K562 (cell line): Measurements from ENCODE around the gene ZBTB42. TPM values are rescaled to one million over a fixed set of nuclear protein-coding genes. Genes with fewer than 3 reads are reported as not detected.
A peak's percentile ranks its signal among the peaks of the same experiment; 100 is the strongest.

ENCODE experiments used
- ATAC-seq: fragments of 200-7000 bp; cut with Tn5 transposase; 3 replicates; pipeline ENCODE4 v1.9.1; 2020; ENCODE audit warnings: moderate library complexity
- BruUV-seq: library from RNA; stranded (reverse); fragments of 400-500 nt; replicated peaks from 2 replicates; lab custom pipeline; 2021; lab: Mats Ljungman, UMichigan
- CTCF ChIA-PET: fragments of 300-600 bp; formaldehyde crosslinking; extraction: SDS; loops from one replicate; lab custom pipeline; 2021; ENCODE audit warnings: low intra/inter-chr PET ratio; lab: Yijun Ruan, JAX
- POLR2A ChIA-PET: fragments of 300-600, 350-650 bp; sonication (Branson Sonifier 250); formaldehyde crosslinking; extraction: SDS; loops from one replicate; lab custom pipeline; 2021; ENCODE audit warnings: antibody characterized with exemption, inconsistent platforms; lab: Yijun Ruan, JAX
- DNase-seq, 4 experiments: peaks; one replicate each; pipeline versions ENCODE4 v3.0.0 to v3.0.0-alpha.2; 2011 to 2018; ENCODE audit warnings: low spot score in 3 of 4, mixed read lengths in 3 of 4; ENCODE audit errors: extremely low read depth in 1 of 4
- FAIRE-seq: peaks from 2 replicates; lab custom pipeline; 2011; peaks lifted over from hg19 to GRCh38; lab: Jason Lieb, UNC
- H2AFZ ChIP-seq: 2 replicates; pipeline ENCODE4 v1.6.0; 2011; ENCODE audit warnings: low read depth, low read length, control low read depth, inconsistent platforms
- H3K27ac ChIP-seq: fragments of 200-600 bp; 3 replicates; pipeline ENCODE4 v1.8.0; 2011; ENCODE audit warnings: low read depth, mild to moderate bottlenecking, control low read depth, inconsistent platforms, low read length, moderate library complexity, mixed read lengths; ENCODE audit errors: extremely low read depth
- H3K27me3 ChIP-seq, 2 experiments: fragments of 300-600 bp in 1 of 2; 2 replicates in 1 of 2; 3 replicates in 1 of 2; pipeline versions ENCODE4 v1.6.0 to v1.8.0; 2011; ENCODE audit warnings: inconsistent platforms in 2 of 2, low read length in 2 of 2, mild to moderate bottlenecking in 1 of 2, mixed read lengths in 1 of 2, moderate library complexity in 1 of 2; ENCODE audit not compliant: control insufficient read depth in 2 of 2, insufficient read depth in 2 of 2
- H3K36me3 ChIP-seq: fragments of 300-600 bp; 3 replicates; pipeline ENCODE4 v1.8.0; 2011; ENCODE audit warnings: mild to moderate bottlenecking, low read length, inconsistent platforms; ENCODE audit not compliant: control insufficient read depth, insufficient read depth
- H3K4me1 ChIP-seq, 2 experiments: fragments of 200-600 bp in 1 of 2; replicated peaks in 1 of 2; 2 replicates in 1 of 2; 3 replicates in 1 of 2; pipeline versions ENCODE4 v1.5.1 to v1.8.0; 2011; ENCODE audit warnings: inconsistent platforms in 2 of 2, low read length in 2 of 2, mild to moderate bottlenecking in 1 of 2, mixed read lengths in 1 of 2, moderate library complexity in 1 of 2; ENCODE audit not compliant: control insufficient read depth in 2 of 2, insufficient read depth in 2 of 2
- H3K4me2 ChIP-seq: 2 replicates; pipeline ENCODE4 v1.6.1; 2011; ENCODE audit warnings: low read length, control low read depth, inconsistent platforms, mixed read lengths; ENCODE audit not compliant: insufficient read depth
- H3K4me3 ChIP-seq: fragments of 200-600 bp; sonication (generic), shearing (Covaris generic); 2 replicates; pipeline ENCODE4 v1.5.1; 2016; ENCODE audit warnings: control low read depth, inconsistent platforms
- H3K79me2 ChIP-seq: fragments of 200-600 bp; 3 replicates; pipeline ENCODE4 v1.8.0; 2011; ENCODE audit warnings: low read length, inconsistent platforms; ENCODE audit not compliant: control insufficient read depth, insufficient read depth
- H3K9ac ChIP-seq, 2 experiments: 2 replicates each; pipeline versions ENCODE4 v1.6.0 to v1.6.1; 2011; ENCODE audit warnings: low read depth in 2 of 2, low read length in 2 of 2, control low read depth in 1 of 2, inconsistent platforms in 1 of 2, mild to moderate bottlenecking in 1 of 2, mixed read lengths in 1 of 2; ENCODE audit not compliant: insufficient read depth in 1 of 2
- H3K9me1 ChIP-seq: one replicate; pipeline ENCODE4 v1.6.0; 2011; ENCODE audit warnings: inconsistent platforms, mild to moderate bottlenecking, low read length, moderate library complexity; ENCODE audit not compliant: control insufficient read depth, insufficient read depth
- H3K9me3 ChIP-seq: replicated peaks from 2 replicates; pipeline ENCODE4 v1.5.1; 2011; ENCODE audit warnings: low read depth, low read length, inconsistent platforms; ENCODE audit not compliant: control insufficient read depth, insufficient read depth
- H4K20me1 ChIP-seq: replicated peaks from 2 replicates; pipeline ENCODE4 v1.6.1; 2011; ENCODE audit warnings: low read length, inconsistent platforms, mixed read lengths; ENCODE audit not compliant: control insufficient read depth, insufficient read depth
- ARID1B ChIP-seq: fragments of 450-650 bp; IDR thresholded peaks from 2 replicates; pipeline ENCODE4 v1.6.1; 2016; ENCODE audit warnings: antibody characterized with exemption, mild to moderate bottlenecking, inconsistent platforms
- DPF2 ChIP-seq: fragments of 450-650 bp; IDR thresholded peaks from 2 replicates; pipeline ENCODE4 v1.6.1; 2016
- MTF1 ChIP-seq: fragments of 250-450 bp; sonication (Bioruptor Pico); IDR thresholded peaks from 2 replicates; pipeline ENCODE4 v1.9.0; 2021; ENCODE audit warnings: moderate library complexity, mild to moderate bottlenecking, inconsistent platforms, borderline replicate concordance
- PHF8 ChIP-seq: fragments of 200-600 bp; sonication (generic); IDR thresholded peaks from 2 replicates; pipeline ENCODE4 v1.6.1; 2012; ENCODE audit warnings: mixed run types, mild to moderate bottlenecking, inconsistent platforms, low read length, moderate library complexity, borderline replicate concordance
- POLR2A ChIP-seq: fragments of 450-650 bp; conservative IDR thresholded peaks from 2 replicates; pipeline ENCODE4 v1.6.1; 2016
- SAP30 ChIP-seq: fragments of 200-600 bp; sonication (generic); IDR thresholded peaks from 2 replicates; pipeline ENCODE4 v1.6.1; 2012; ENCODE audit warnings: borderline replicate concordance, low read depth, mild to moderate bottlenecking, moderate library complexity, low read length, control low read depth, inconsistent platforms; ENCODE audit not compliant: insufficient read depth, poor library complexity, severe bottlenecking
- SMARCC2 ChIP-seq: fragments of 450-650 bp; IDR thresholded peaks from 2 replicates; pipeline ENCODE4 v1.6.1; 2017; ENCODE audit warnings: antibody characterized with exemption, moderate library complexity, mild to moderate bottlenecking, low read depth
- SP2 ChIP-seq: IDR thresholded peaks from 2 replicates; pipeline ENCODE4 v1.6.1; 2011; ENCODE audit warnings: mild to moderate bottlenecking, low read depth, low read length, moderate library complexity; ENCODE audit not compliant: poor library complexity, severe bottlenecking; ENCODE audit errors: extremely low read depth
- SUPT5H ChIP-seq: fragments of 450-650 bp; IDR thresholded peaks from 2 replicates; pipeline ENCODE4 v1.6.1; 2016
- TCFL5 ChIP-seq: fragments of 250-450 bp; sonication (Bioruptor Pico); conservative IDR thresholded peaks from 2 replicates; pipeline ENCODE4 v1.6.1; 2021; ENCODE audit warnings: mild to moderate bottlenecking, moderate library complexity, matching md5 sums
- ZNF354B ChIP-seq: fragments of 250-450 bp; sonication (Bioruptor Pico); IDR thresholded peaks from 2 replicates; pipeline ENCODE4 v1.4.0; 2020
- WGBS: fragments of 100-300 bp; shearing (Covaris generic); methylation state at CpG from one replicate; pipeline ENCODE4 v1.1.6; 2016; ENCODE audit warnings: low coverage, mixed read lengths; ENCODE audit not compliant: insufficient coverage; ENCODE audit errors: missing lambda C conversion rate; 5-methylcytosine and 5-hydroxymethylcytosine counted together
- in situ Hi-C: fragments of 300-500 bp; cut with MboI; formaldehyde crosslinking; loops from 4 replicates; pipeline ENCODE4 v1.15.0; 2018; ENCODE audit warnings: inconsistent platforms, mixed read lengths
- intact Hi-C: fragments of 100-400 bp; cut with micrococcal nuclease; formaldehyde crosslinking; loops from 2 replicates; pipeline ENCODE4 v1.14.2; 2022
- polyA plus RNA-seq, 8 experiments: library from polyadenylated mRNA; depleted of rRNA in 4 of 8; stranded (reverse) in 5 of 8; unstranded in 3 of 8; fragments of >200 nt; fragmentation: Nextera tagmentation in 2 of 8; fragmentation: Illumina TruSeq in 1 of 8; extraction: Ambion mirVana in 2 of 8; extraction: Trizol in 1 of 8; gene quantifications; 2 replicates each; pipeline versions ENCODE4 v1.2.1 to v1.2.3, GENCODE V29; 2011 to 2014; ENCODE audit warnings: inconsistent platforms in 1 of 8, missing spikeins in 1 of 8
- total RNA-seq, 7 experiments: library from RNA; depleted of rRNA in 6 of 7; stranded (reverse); fragments of >200 nt in 6 of 7; fragmentation: Illumina TruSeq in 2 of 7; extraction: Trizol in 2 of 7; gene quantifications; 2 replicates each; pipeline versions ENCODE4 v1.2.1 to v1.2.3, GENCODE V29; 2011 to 2021; ENCODE audit warnings: low replicate concordance in 1 of 7
- TF ChIP-seq, protein P1 (sequence below), 2 experiments: fragments of 150-350 bp in 1 of 2; IDR thresholded peaks; 2 replicates each; pipeline ENCODE4 v1.6.1; 2012 to 2016; ENCODE audit warnings: low read depth in 2 of 2, low read length in 2 of 2, mild to moderate bottlenecking in 1 of 2, moderate library complexity in 1 of 2
- TF ChIP-seq, protein P2 (sequence below): fragments of 450-650 bp; IDR thresholded peaks from 2 replicates; pipeline ENCODE4 v1.6.1; 2017; ENCODE audit warnings: mild to moderate bottlenecking, moderate library complexity
- TF ChIP-seq, protein P3 (sequence below): conservative IDR thresholded peaks from 2 replicates; pipeline ENCODE4 v1.6.1; 2011; ENCODE audit warnings: low read depth, mild to moderate bottlenecking, low read length; ENCODE audit not compliant: control insufficient read depth

Gene ZBTB42
- total and polyA plus RNA-seq, 9 of the 15 experiments (the other 6 are each of a cell fraction or from before 2014, with no cell fraction given) = 0.03 to 8.5 (median 2.4) TPM

DNA sequence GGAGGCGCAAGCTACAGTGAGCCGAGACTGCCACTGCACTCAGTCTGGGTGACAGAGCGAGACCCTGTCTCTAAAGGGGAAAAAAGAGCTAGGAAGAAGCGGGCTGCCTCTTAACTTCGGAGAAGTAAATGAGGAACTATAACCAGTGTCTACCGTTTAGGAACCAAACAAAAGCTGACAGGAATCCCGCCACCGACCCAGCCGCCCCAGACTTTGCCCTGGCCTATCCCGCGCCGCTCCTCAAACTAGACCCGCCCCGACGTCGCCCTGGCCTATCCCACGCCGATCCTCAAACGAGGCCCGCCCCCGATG, 48.5 kb upstream of the ZBTB42 start:
- intact Hi-C loops (loop anchor here (5.0 kb wide), 1 partner anchor 75 kb away; no protein-coding TSS in a partner anchor), in situ Hi-C loops (no loop called here)
- Histone ChIP-seq H3K27ac (peak overlapping the region; percentile 99), H3K36me3 (peaks cover 29% of the 10 kb centered on the region; the same call in 2 of the 3 replicates), H3K9me1 (no peaks in the 10 kb centered on the region), H3K4me1 (peaks cover 9 to 44% of the 10 kb centered on the region in 2 experiments; a peak in 3 of 5 replicates), H4K20me1 (0 out of 2 replicates have a peak, but pooled peaks cover 8% of the 10 kb centered on the region), H3K4me2 (peak overlapping the region; percentile 86), H3K27me3 (no peaks in the 10 kb centered on the region), H2AFZ (peak overlapping the region; percentile 98), H3K9ac (peak overlapping the region; percentile 92 to 94), H3K4me3 (peak overlapping the region; percentile 98), H3K79me2 (peaks cover 26% of the 10 kb centered on the region), H3K9me3 (0 out of 2 replicates have a peak, but pooled peaks cover 4% of the 10 kb centered on the region)
- no peak for FAIRE-seq
- peak; percentile 95 for ATAC-seq
- ChIA-PET CTCF (no interaction called here), POLR2A (interaction anchor here (0.6 to 2.0 kb wide), 16 partner anchors 10 to 1222 kb away, joined by 3 to 7 read pairs (median 4); no protein-coding TSS in a partner anchor)
- DNase-seq = no peak
- BruUV-seq = no TSS peak
- WGBS = 0% methylated on average over 6 of the region's 21 CpGs
- TF ChIP-seq, protein P1, sequence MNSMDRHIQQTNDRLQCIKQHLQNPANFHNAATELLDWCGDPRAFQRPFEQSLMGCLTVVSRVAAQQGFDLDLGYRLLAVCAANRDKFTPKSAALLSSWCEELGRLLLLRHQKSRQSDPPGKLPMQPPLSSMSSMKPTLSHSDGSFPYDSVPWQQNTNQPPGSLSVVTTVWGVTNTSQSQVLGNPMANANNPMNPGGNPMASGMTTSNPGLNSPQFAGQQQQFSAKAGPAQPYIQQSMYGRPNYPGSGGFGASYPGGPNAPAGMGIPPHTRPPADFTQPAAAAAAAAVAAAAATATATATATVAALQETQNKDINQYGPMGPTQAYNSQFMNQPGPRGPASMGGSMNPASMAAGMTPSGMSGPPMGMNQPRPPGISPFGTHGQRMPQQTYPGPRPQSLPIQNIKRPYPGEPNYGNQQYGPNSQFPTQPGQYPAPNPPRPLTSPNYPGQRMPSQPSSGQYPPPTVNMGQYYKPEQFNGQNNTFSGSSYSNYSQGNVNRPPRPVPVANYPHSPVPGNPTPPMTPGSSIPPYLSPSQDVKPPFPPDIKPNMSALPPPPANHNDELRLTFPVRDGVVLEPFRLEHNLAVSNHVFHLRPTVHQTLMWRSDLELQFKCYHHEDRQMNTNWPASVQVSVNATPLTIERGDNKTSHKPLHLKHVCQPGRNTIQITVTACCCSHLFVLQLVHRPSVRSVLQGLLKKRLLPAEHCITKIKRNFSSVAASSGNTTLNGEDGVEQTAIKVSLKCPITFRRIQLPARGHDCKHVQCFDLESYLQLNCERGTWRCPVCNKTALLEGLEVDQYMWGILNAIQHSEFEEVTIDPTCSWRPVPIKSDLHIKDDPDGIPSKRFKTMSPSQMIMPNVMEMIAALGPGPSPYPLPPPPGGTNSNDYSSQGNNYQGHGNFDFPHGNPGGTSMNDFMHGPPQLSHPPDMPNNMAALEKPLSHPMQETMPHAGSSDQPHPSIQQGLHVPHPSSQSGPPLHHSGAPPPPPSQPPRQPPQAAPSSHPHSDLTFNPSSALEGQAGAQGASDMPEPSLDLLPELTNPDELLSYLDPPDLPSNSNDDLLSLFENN (IDR thresholded peaks at IDR 0.05; ENCODE audit: low read depth in 2 of 2, low read length in 2 of 2) = no peak
- TF ChIP-seq TCFL5 (CRISPR knock-in tag) = no peak
- peak; percentile 9; the same call in 1 of the 2 replicates for TF ChIP-seq DPF2
- TF ChIP-seq, protein P2, sequence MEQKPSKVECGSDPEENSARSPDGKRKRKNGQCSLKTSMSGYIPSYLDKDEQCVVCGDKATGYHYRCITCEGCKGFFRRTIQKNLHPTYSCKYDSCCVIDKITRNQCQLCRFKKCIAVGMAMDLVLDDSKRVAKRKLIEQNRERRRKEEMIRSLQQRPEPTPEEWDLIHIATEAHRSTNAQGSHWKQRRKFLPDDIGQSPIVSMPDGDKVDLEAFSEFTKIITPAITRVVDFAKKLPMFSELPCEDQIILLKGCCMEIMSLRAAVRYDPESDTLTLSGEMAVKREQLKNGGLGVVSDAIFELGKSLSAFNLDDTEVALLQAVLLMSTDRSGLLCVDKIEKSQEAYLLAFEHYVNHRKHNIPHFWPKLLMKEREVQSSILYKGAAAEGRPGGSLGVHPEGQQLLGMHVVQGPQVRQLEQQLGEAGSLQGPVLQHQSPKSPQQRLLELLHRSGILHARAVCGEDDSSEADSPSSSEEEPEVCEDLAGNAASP = no peak
- TF ChIP-seq ZNF354B = no peak
- TF ChIP-seq SUPT5H = peak; percentile 71
- peak; percentile 49 for TF ChIP-seq SAP30
- TF ChIP-seq, protein P3, sequence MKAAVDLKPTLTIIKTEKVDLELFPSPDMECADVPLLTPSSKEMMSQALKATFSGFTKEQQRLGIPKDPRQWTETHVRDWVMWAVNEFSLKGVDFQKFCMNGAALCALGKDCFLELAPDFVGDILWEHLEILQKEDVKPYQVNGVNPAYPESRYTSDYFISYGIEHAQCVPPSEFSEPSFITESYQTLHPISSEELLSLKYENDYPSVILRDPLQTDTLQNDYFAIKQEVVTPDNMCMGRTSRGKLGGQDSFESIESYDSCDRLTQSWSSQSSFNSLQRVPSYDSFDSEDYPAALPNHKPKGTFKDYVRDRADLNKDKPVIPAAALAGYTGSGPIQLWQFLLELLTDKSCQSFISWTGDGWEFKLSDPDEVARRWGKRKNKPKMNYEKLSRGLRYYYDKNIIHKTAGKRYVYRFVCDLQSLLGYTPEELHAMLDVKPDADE = no peak
- TF ChIP-seq SMARCC2 = no peak
- TF ChIP-seq SP2 = peak; percentile 29
- TF ChIP-seq MTF1 = no peak
- peak; percentile 70 for TF ChIP-seq POLR2A
- peak; percentile 69; the same call in 1 of the 2 replicates for TF ChIP-seq PHF8
- 0 out of 2 replicates have a peak, but pooled peaks have one; percentile 3 for TF ChIP-seq ARID1B
